ENCODE data around the gene CXCL8.

DNA sequence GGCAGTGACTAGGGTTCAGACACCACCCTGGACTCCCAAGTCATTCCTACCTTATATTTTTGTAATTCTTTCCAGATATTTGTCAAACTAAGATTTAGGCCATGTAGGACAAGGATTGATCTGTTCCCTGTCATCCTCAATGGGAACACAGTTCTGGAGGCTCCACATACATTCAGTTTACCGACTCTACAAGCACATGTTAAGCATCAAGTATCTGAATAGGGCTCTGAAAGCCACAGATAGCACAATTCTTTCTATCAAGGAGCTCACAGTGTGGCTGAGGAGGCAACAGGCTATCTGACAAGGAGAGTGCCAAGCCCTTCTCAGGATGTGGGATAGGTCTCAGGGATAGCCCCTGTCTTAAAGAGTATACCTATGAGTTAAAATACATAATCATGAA is 37.0 kb upstream of the CXCL8 start:
- TF ChIP-seq, protein P1, sequence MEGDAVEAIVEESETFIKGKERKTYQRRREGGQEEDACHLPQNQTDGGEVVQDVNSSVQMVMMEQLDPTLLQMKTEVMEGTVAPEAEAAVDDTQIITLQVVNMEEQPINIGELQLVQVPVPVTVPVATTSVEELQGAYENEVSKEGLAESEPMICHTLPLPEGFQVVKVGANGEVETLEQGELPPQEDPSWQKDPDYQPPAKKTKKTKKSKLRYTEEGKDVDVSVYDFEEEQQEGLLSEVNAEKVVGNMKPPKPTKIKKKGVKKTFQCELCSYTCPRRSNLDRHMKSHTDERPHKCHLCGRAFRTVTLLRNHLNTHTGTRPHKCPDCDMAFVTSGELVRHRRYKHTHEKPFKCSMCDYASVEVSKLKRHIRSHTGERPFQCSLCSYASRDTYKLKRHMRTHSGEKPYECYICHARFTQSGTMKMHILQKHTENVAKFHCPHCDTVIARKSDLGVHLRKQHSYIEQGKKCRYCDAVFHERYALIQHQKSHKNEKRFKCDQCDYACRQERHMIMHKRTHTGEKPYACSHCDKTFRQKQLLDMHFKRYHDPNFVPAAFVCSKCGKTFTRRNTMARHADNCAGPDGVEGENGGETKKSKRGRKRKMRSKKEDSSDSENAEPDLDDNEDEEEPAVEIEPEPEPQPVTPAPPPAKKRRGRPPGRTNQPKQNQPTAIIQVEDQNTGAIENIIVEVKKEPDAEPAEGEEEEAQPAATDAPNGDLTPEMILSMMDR (IDR thresholded peaks at IDR 0.05; ENCODE audit: poor library complexity, severe bottlenecking): no peak
- TF ChIP-seq, protein P2, sequence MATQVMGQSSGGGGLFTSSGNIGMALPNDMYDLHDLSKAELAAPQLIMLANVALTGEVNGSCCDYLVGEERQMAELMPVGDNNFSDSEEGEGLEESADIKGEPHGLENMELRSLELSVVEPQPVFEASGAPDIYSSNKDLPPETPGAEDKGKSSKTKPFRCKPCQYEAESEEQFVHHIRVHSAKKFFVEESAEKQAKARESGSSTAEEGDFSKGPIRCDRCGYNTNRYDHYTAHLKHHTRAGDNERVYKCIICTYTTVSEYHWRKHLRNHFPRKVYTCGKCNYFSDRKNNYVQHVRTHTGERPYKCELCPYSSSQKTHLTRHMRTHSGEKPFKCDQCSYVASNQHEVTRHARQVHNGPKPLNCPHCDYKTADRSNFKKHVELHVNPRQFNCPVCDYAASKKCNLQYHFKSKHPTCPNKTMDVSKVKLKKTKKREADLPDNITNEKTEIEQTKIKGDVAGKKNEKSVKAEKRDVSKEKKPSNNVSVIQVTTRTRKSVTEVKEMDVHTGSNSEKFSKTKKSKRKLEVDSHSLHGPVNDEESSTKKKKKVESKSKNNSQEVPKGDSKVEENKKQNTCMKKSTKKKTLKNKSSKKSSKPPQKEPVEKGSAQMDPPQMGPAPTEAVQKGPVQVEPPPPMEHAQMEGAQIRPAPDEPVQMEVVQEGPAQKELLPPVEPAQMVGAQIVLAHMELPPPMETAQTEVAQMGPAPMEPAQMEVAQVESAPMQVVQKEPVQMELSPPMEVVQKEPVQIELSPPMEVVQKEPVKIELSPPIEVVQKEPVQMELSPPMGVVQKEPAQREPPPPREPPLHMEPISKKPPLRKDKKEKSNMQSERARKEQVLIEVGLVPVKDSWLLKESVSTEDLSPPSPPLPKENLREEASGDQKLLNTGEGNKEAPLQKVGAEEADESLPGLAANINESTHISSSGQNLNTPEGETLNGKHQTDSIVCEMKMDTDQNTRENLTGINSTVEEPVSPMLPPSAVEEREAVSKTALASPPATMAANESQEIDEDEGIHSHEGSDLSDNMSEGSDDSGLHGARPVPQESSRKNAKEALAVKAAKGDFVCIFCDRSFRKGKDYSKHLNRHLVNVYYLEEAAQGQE (IDR thresholded peaks at IDR 0.05; ENCODE audit: borderline replicate concordance): no peak
- TF ChIP-seq RAD21 (conservative IDR thresholded peaks at IDR 0.05) (no peak), POLR2AphosphoS5 (IDR thresholded peaks at IDR 0.05) (no peak), EZH2 (IDR thresholded peaks at IDR 0.05; ENCODE audit: borderline replicate concordance, insufficient read depth, low read length, poor library complexity, severe bottlenecking) (no peak)

Measured in neural cell (in vitro differentiated cells).